NOMO-1 treated with DMSO at 0.1 percent for 48 hours (cell line): ENCODE data around the gene LRRC37A3.
"Not testable (repeated sequence)": the region's sequence is repeated elsewhere in the genome, so short reads cannot be mapped to it uniquely, and the experiment has no call there.

Experiments
- DNase-seq: peaks from one replicate; lab custom pipeline; 2025; ENCODE audit not compliant: unreplicated experiment; lab: John Stamatoyannopoulos, UW

LRRC37A3 gene

GRCh38 chr17:64919289-64920025 lies at the start of gene LRRC37A3:
LRRC37A3 (minus strand) TSS chr17:64919478; CDS start chr17:64897257, 22,221 bp downstream.
- DNase-seq = peak; percentile 93

DNA sequence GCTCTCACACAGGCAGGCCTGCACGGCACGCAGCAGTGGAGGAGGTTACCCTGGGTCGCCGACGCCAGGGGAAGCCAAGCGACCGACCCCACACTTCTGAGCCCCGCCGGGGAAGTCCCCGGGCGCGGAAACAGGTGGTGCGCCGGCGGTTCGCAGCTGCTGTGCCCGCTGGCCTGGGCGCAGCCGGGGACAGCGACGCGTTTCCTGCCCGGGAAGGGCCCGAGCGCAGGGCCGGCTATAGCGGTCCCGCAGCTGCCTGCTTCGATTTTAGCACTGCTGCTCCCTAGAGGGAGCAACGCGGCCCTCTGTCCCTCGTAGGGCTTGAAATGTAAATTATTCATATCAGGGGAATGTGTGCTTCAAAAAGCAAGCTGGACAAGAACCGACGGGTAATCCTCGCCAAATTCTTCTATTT lies 46.6 kb upstream of the LRRC37A3 start:
- DNase-seq = peak; percentile 60

GRCh38 chr17:64965256-64965872 lies 46.1 kb upstream of the LRRC37A3 start:
- DNase-seq = not testable (repeated sequence)

GRCh38 chr17:64964796-64965195 lies 45.5 kb upstream of the LRRC37A3 start:
- no peak for DNase-seq

GRCh38 chr17:64963814-64964213 lies 44.5 kb upstream of the LRRC37A3 start:
- DNase-seq = not testable (repeated sequence)

- DNase-seq = peak; percentile 73
Observed at GRCh38 chr17:64961563-64962378, 42.5 kb upstream of the LRRC37A3 start.

- no peak for DNase-seq
Observed at GRCh38 chr17:64951877-64952276, 32.6 kb upstream of the LRRC37A3 start.

- DNase-seq = no peak
Observed at GRCh38 chr17:64950871-64951270, 31.6 kb upstream of the LRRC37A3 start.

DNA sequence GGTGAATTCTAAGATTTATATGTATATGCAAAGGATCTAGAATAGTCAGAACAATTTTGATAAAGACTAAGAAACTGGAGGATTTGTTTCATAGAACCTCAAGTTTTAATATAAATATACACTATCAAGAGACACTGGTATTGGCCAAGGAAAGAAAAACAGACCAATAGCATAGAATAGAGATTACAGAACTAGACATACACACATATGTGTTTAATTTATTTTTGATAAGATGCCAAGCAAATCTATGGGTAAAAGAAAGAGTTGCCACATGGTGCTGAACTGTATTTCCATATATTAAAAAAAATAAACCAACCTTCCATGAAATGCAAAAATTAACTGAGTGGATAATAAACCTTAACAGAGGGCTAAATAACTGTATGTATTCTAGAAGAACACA lies 27.9 kb upstream of the LRRC37A3 start:
- no peak for DNase-seq

GRCh38 chr17:64941761-64942160 lies 22.5 kb upstream of the LRRC37A3 start:
- DNase-seq = no peak

- DNase-seq = no peak
Observed at GRCh38 chr17:64941045-64941444, 21.8 kb upstream of the LRRC37A3 start.

- DNase-seq = no peak
Observed at GRCh38 chr17:64940055-64940454, 20.8 kb upstream of the LRRC37A3 start.

DNA sequence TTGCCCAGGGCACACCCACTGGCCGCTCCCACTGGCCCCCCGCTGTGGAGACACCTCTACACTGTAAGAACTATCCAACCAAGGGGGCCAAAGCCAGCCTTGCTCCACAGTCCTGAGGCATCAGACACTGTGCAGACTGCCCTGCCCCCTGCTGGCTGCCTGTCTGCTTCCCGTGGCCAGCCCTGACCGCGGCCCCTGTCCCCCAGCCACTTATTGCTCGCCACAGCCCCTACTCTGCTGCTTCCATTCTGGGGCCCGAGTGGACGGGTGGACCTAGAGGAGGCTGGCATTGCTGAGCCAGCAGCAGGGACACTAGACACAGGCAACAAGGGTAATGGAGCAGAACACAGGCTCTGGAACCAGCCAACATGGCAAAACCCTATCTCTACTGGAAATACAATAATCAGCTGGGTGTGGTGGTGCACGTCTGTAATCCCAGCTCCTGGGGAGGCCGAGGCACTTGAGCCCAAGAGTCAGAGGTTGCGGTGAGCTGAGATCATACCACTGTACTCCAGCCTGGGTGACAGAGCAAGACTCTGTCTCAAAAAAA lies 19.7 kb upstream of the LRRC37A3 start:
- peak; percentile 50 for DNase-seq

DNA sequence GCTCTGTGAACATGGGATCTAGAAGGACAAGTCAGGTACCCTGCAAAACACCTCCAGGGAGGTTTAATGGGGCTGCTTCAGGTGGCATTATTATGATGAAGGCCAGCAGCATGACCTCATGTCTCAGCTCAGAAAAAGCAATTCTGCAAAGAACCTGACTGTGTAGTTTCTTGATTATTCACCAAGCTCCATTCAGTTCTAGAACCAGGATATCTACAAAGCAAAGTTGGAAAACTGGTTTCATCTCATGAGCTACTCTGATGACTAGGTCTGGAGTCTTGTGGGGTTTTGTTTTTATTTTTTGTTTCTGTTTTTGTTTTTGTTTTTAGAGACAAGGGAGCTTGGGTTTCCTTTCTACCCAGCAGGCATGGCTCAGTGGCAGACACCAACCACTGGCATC lies 19.0 kb upstream of the LRRC37A3 start:
- DNase-seq = no peak

- DNase-seq = no peak
Observed at GRCh38 chr17:64936117-64936516, 16.8 kb upstream of the LRRC37A3 start.

- DNase-seq = not testable (repeated sequence)
Observed at GRCh38 chr17:64934284-64934778, 15.1 kb upstream of the LRRC37A3 start.

DNA sequence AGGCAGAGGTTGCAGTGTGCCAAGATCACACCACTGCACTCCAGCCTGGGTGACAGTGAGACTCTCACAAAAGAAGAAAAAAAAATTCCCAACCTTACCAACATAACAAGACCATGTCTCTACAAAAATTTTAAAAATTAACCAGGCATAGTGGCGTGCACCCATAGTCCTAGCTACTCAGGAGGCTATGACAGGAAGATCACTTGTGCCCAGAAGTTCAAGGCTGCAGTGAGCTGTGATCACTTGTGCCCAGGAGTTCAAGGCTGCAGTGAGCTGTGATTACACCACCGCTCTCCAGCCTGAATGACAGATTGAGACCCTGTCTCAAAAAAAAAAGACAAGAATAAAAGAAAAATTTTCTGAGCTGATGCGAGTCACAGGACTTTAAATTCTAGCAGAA lies 13.6 kb upstream of the LRRC37A3 start:
- not testable (repeated sequence) for DNase-seq

DNA sequence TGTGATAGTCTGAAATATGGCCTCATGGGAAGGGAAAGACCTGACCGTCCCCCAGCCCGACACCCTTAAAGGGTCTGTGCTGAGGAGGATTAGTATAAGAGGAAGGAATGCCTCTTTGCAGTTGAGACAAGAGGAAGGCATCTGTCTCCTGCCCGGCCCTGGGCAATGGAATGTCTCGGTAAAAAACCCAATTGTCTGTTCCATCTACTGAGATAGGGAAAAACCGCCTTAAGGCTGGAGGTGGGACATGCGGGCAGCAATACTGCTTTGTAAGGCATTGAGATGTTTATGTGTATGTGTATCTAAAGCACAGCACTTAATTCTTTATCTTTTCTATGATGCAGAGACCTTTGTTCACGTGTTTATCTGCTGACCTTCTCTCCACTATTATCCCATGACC lies 11.1 kb upstream of the LRRC37A3 start:
- not testable (repeated sequence) for DNase-seq

GRCh38 chr17:64929419-64930209 lies 10.3 kb upstream of the LRRC37A3 start:
- DNase-seq = not testable (repeated sequence)

DNA sequence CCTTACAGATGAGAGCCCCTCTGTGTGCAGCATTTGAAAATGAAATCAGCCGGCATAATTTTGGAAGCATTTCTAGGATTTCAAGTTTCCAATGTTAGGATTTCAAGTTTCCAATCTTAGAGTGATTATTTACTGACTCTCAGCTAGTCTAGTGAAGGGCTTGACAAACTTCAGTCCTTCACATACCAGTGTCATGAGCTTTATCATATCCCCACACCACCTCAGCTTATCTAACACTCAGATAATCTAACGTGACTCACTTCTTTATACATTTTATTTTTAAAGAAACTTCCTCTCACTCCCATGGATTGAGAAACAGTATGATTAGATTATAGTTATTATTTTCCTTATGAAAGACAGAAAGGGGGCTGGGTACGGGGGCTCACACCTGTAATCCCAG lies 9.4 kb upstream of the LRRC37A3 start:
- not testable (repeated sequence) for DNase-seq
